HCT116 (cell line): ENCODE data around the gene TCEA2. TPM values are rescaled to one million over a fixed set of nuclear protein-coding genes. Genes with fewer than 3 reads are reported as not detected.
A peak's percentile ranks its signal among the peaks of the same experiment; 100 is the strongest.

ENCODE experiments used
- ATAC-seq: fragments of 200-7000 bp; cut with Tn5 transposase; 2 replicates; pipeline ENCODE4 v1.9.1; 2020; ENCODE audit warnings: mild to moderate bottlenecking, moderate library complexity
- BruUV-seq: library from RNA; stranded (reverse); fragments of 400-500 nt; replicated peaks from 2 replicates; lab custom pipeline; 2021; lab: Mats Ljungman, UMichigan
- CTCF ChIA-PET: fragments of 300-600 bp; sonication (Branson Sonifier 250); formaldehyde crosslinking; loops from one replicate; lab custom pipeline; 2021; ENCODE audit warnings: antibody characterized with exemption; lab: Charles Lee
- POLR2A ChIA-PET: fragments of 300-600, 350-600 bp; sonication (Branson Sonifier 250); formaldehyde crosslinking; loops from one replicate; lab custom pipeline; 2021; ENCODE audit warnings: antibody characterized with exemption; lab: Charles Lee
- RAD21 ChIA-PET, 2 experiments: fragments of 300-600 bp; sonication (Branson Sonifier 250); formaldehyde crosslinking; loops; one replicate each; lab custom pipeline; 2023; ENCODE audit warnings: low total read pairs in 2 of 2; ENCODE audit not compliant: uncharacterized antibody in 2 of 2, unreplicated experiment in 2 of 2, low non-redundant PET in 1 of 2; lab: Charles Lee
- DNase-seq: peaks from one replicate; pipeline ENCODE4 v3.0.0-alpha.2; 2010; ENCODE audit warnings: low read depth, low spot score
- H2AFZ ChIP-seq: fragments of 200-600 bp; shearing (Covaris generic), sonication (generic); 2 replicates; pipeline ENCODE4 v1.6.1; 2017; ENCODE audit warnings: low read depth, mixed run types, mixed read lengths, antibody characterized with exemption, low read length; ENCODE audit not compliant: poor library complexity, severe bottlenecking
- H3K27ac ChIP-seq: 2 replicates; pipeline ENCODE4 v1.5.1; 2012; ENCODE audit warnings: low read depth, low read length
- H3K27me3 ChIP-seq: fragments of 200-600 bp; sonication (generic); 2 replicates; pipeline ENCODE4 v1.6.1; 2016; ENCODE audit warnings: mixed run types, low read length, mixed read lengths; ENCODE audit not compliant: insufficient read depth
- H3K36me3 ChIP-seq, 2 experiments: fragments of 200-500 bp in 1 of 2; fragments of 200-600 bp in 1 of 2; sonication (Bioruptor generic) in 1 of 2; sonication (generic) in 1 of 2; 2 replicates each; pipeline versions ENCODE4 v1.5.1 to v1.6.1; 2014 to 2016; ENCODE audit warnings: low read length in 2 of 2, inconsistent platforms in 1 of 2, mixed read lengths in 1 of 2, mixed run types in 1 of 2; ENCODE audit not compliant: insufficient read depth in 2 of 2, control insufficient read depth in 1 of 2
- H3K4me1 ChIP-seq, 2 experiments: fragments of 200-600 bp in 1 of 2; sonication (generic) in 1 of 2; 2 replicates each; pipeline versions ENCODE4 v1.5.1 to v1.6.1; 2012 to 2017; ENCODE audit warnings: low read length in 2 of 2, inconsistent platforms in 1 of 2, mild to moderate bottlenecking in 1 of 2, mixed read lengths in 1 of 2, mixed run types in 1 of 2, moderate library complexity in 1 of 2; ENCODE audit not compliant: insufficient read depth in 2 of 2, control insufficient read depth in 1 of 2
- H3K4me2 ChIP-seq: fragments of 200-600 bp; sonication (generic); 2 replicates; pipeline ENCODE4 v1.6.1; 2017; ENCODE audit warnings: mixed run types, low read length, mixed read lengths
- H3K4me3 ChIP-seq, 2 experiments: fragments of 200-600 bp in 1 of 2; sonication (generic) in 1 of 2; replicated peaks in 1 of 2; 2 replicates each; pipeline ENCODE4 v1.5.1; 2011 to 2016; ENCODE audit warnings: low read length in 2 of 2, control low read depth in 1 of 2, low read depth in 1 of 2, mild to moderate bottlenecking in 1 of 2, mixed read lengths in 1 of 2, mixed run types in 1 of 2
- H3K79me2 ChIP-seq: fragments of 200-600 bp; sonication (generic); 2 replicates; pipeline ENCODE4 v1.6.1; 2017; ENCODE audit warnings: mild to moderate bottlenecking, mixed run types, low read length, moderate library complexity, mixed read lengths; ENCODE audit not compliant: insufficient read depth
- H3K9ac ChIP-seq: fragments of 200-600 bp; sonication (generic); 2 replicates; pipeline ENCODE4 v1.6.1; 2016; ENCODE audit warnings: low read length, mixed read lengths
- H3K9me2 ChIP-seq: fragments of 200-600 bp; sonication (generic), shearing (Covaris generic); 2 replicates; pipeline ENCODE4 v1.6.1; 2017; ENCODE audit warnings: mixed run types, mild to moderate bottlenecking, moderate library complexity; ENCODE audit not compliant: insufficient read depth
- H3K9me3 ChIP-seq, 2 experiments: fragments of 200-500 bp in 1 of 2; fragments of 200-600 bp in 1 of 2; sonication (Bioruptor generic) in 1 of 2; sonication (generic) in 1 of 2; 2 replicates each; pipeline ENCODE4 v1.6.1; 2014 to 2017; ENCODE audit warnings: low read length in 2 of 2, mixed read lengths in 2 of 2, inconsistent platforms in 1 of 2, low read depth in 1 of 2, mild to moderate bottlenecking in 1 of 2, mixed run types in 1 of 2, moderate library complexity in 1 of 2; ENCODE audit not compliant: control insufficient read depth in 1 of 2, insufficient read depth in 1 of 2
- H4K20me1 ChIP-seq: fragments of 200-600 bp; sonication (generic), shearing (Covaris generic); 2 replicates; pipeline ENCODE4 v1.6.1; 2017; ENCODE audit warnings: mixed run types, mild to moderate bottlenecking, moderate library complexity; ENCODE audit not compliant: insufficient read depth
- ATF3 ChIP-seq: IDR thresholded peaks from 2 replicates; pipeline ENCODE4 v1.6.1; 2012
- CBX3 ChIP-seq: IDR thresholded peaks from 2 replicates; pipeline ENCODE4 v1.6.1; 2012; ENCODE audit warnings: low read depth
- CEBPB ChIP-seq: IDR thresholded peaks from 2 replicates; pipeline ENCODE4 v1.6.1; 2012; ENCODE audit warnings: low read depth
- CTCF ChIP-seq, 3 experiments: fragments of 200-600 bp in 1 of 3; sonication (generic) in 1 of 3; IDR thresholded peaks in 2 of 3; conservative IDR thresholded peaks in 1 of 3; 2 replicates each; pipeline ENCODE4 v1.5.1; 2012 to 2017; ENCODE audit warnings: low read depth in 2 of 3, low read length in 2 of 3, antibody characterized with exemption in 1 of 3, borderline replicate concordance in 1 of 3, control low read depth in 1 of 3, mild to moderate bottlenecking in 1 of 3, mixed read lengths in 1 of 3, mixed run types in 1 of 3, moderate library complexity in 1 of 3; ENCODE audit not compliant: insufficient read depth in 1 of 3
- ELF1 ChIP-seq: IDR thresholded peaks from 2 replicates; pipeline ENCODE4 v1.6.1; 2012; ENCODE audit warnings: low read depth, borderline replicate concordance
- EZH2 ChIP-seq: fragments of 200-600 bp; sonication (generic); IDR thresholded peaks from 2 replicates; pipeline ENCODE4 v1.6.1; 2017; ENCODE audit warnings: antibody characterized with exemption, mixed run types
- EZH2phosphoT487 ChIP-seq: fragments of 200-600 bp; IDR thresholded peaks from 2 replicates; pipeline ENCODE4 v1.6.1; 2018; ENCODE audit warnings: antibody characterized with exemption, borderline replicate concordance
- FOSL1 ChIP-seq: IDR thresholded peaks from 2 replicates; pipeline ENCODE4 v1.6.1; 2012; ENCODE audit warnings: low read depth
- MAX ChIP-seq: IDR thresholded peaks from 2 replicates; pipeline ENCODE4 v1.6.1; 2012
- POLR2AphosphoS5 ChIP-seq: IDR thresholded peaks from 2 replicates; pipeline ENCODE4 v1.6.1; 2011; ENCODE audit warnings: mild to moderate bottlenecking, low read depth, low read length, moderate library complexity
- REST ChIP-seq: IDR thresholded peaks from 2 replicates; pipeline ENCODE4 v1.6.1; 2012; ENCODE audit warnings: low read depth
- SP1 ChIP-seq: IDR thresholded peaks from 2 replicates; pipeline ENCODE4 v1.6.1; 2012; ENCODE audit warnings: low read depth
- SRF ChIP-seq: IDR thresholded peaks from 2 replicates; pipeline ENCODE4 v1.6.1; 2012; ENCODE audit warnings: low read depth
- TCF7L2 ChIP-seq: IDR thresholded peaks from 2 replicates; pipeline ENCODE4 v1.7.0; 2011; ENCODE audit warnings: borderline replicate concordance, inconsistent platforms; ENCODE audit not compliant: insufficient read depth, insufficient read length; ENCODE audit errors: extremely low read depth
- ZBTB33 ChIP-seq: IDR thresholded peaks from 2 replicates; pipeline ENCODE4 v1.6.1; 2011; ENCODE audit warnings: mild to moderate bottlenecking, low read length, moderate library complexity; ENCODE audit not compliant: insufficient replicate concordance; ENCODE audit errors: extremely low read depth
- ZFX ChIP-seq: fragments of 450-650 bp; IDR thresholded peaks from 2 replicates; pipeline ENCODE4 v1.6.1; 2017
- ZNF274 ChIP-seq: fragments of 200-500 bp; sonication (Bioruptor generic); IDR thresholded peaks from 2 replicates; pipeline ENCODE4 v1.6.1; 2014; ENCODE audit warnings: mild to moderate bottlenecking, low read depth, low read length, inconsistent platforms
- intact Hi-C: fragments of 100-400 bp; cut with micrococcal nuclease; formaldehyde crosslinking; loops from 2 replicates; pipeline ENCODE4 v1.10.0; 2022
- total RNA-seq: library from RNA; stranded (reverse); gene quantifications from one replicate; pipeline ENCODE4 v1.2.1, GENCODE V29; 2021; ENCODE audit not compliant: unreplicated experiment

Gene TCEA2
- total RNA-seq, 1 experiment from 2014 or later, result 29.7 TPM

GRCh38 chr20:64038224-64038564, 24.8 kb upstream of the TCEA2 start:
- Histone ChIP-seq H3K79me2 (no peaks in the 10 kb centered on the region), H4K20me1 (no peaks in the 10 kb centered on the region), H2AFZ (no peak overlapping the region), H3K27ac (peak overlapping the region; percentile 92), H3K4me1 (peaks cover 3 to 21% of the 10 kb centered on the region in 2 experiments), H3K9me2 (no peaks in the 10 kb centered on the region), H3K27me3 (no peaks in the 10 kb centered on the region), H3K4me3 (peak overlapping the region; percentile 43 to 65; a peak in 3 of 4 replicates), H3K9me3 (no peaks in the 10 kb centered on the region), H3K4me2 (peak overlapping the region; percentile 96), H3K36me3 (no peaks in the 10 kb centered on the region; a peak in 1 of 4 replicates), H3K9ac (peak overlapping the region; percentile 63)
- DNase-seq (peak; percentile 13), ATAC-seq (peak; percentile 64)
- CTCF ChIA-PET, result interaction anchor here (0.5 to 5.1 kb wide), 12 partner anchors 12 to 568 kb away, joined by 3 to 35 read pairs (median 7); partner anchors contain the start of genes PRPF6 and TCEA2
- TF ChIP-seq ELF1 (no peak), REST (no peak), CTCF (IDR thresholded peaks at IDR 0.05 in 2 of 3, conservative IDR thresholded peaks at IDR 0.05 in 1 of 3; ENCODE audit: borderline replicate concordance in 1 of 3, insufficient read depth in 1 of 3, low read depth in 2 of 3, low read length in 2 of 3) (no peak), MAX (no peak), ATF3 (no peak), ZNF274 (no peak), SRF (no peak), ZFX (no peak), CBX3 (no peak), CEBPB (no peak), POLR2AphosphoS5 (no peak), EZH2phosphoT487 (no peak), TCF7L2 (no peak), ZBTB33 (no peak), FOSL1 (no peak), EZH2 (no peak), SP1 (no peak)
- RAD21 ChIA-PET, result interaction anchor here (0.5 to 1.0 kb wide), 4 partner anchors 17 to 500 kb away, joined by 3 to 6 read pairs (median 4); partner anchors contain the start of gene TCEA2 (in 1 of the 2)
- POLR2A ChIA-PET, result interaction anchor here (0.6 to 1.6 kb wide), 5 partner anchors 8 to 173 kb away, joined by 3 to 6 read pairs (median 3); partner anchors contain the start of genes PRPF6, TCEA2 and TPD52L2
- BruUV-seq, result no TSS peak
- intact Hi-C loops, result no loop called here
